Fibroblast of mammary gland (primary cell): ENCODE results near the gene CTSF.
"Not testable (repeated sequence)": the region's sequence is repeated elsewhere in the genome, so short reads cannot be mapped to it uniquely, and the experiment has no call there.

Experiments used
- DNase-seq: peaks from one replicate; pipeline ENCODE4 v3.0.0-alpha.2; 2010; ENCODE audit warnings: low read depth
- H3K4me3 ChIP-seq: 2 replicates; pipeline ENCODE4 v1.5.1; 2011; ENCODE audit warnings: low read depth, mild to moderate bottlenecking, low read length, moderate library complexity; ENCODE audit not compliant: control insufficient read depth
- TF ChIP-seq, protein P1 (sequence below): conservative IDR thresholded peaks from 2 replicates; pipeline ENCODE4 v1.5.1; 2011; ENCODE audit warnings: low read depth, low read length, inconsistent platforms; ENCODE audit not compliant: control insufficient read depth, insufficient read depth

Gene CTSF

DNA sequence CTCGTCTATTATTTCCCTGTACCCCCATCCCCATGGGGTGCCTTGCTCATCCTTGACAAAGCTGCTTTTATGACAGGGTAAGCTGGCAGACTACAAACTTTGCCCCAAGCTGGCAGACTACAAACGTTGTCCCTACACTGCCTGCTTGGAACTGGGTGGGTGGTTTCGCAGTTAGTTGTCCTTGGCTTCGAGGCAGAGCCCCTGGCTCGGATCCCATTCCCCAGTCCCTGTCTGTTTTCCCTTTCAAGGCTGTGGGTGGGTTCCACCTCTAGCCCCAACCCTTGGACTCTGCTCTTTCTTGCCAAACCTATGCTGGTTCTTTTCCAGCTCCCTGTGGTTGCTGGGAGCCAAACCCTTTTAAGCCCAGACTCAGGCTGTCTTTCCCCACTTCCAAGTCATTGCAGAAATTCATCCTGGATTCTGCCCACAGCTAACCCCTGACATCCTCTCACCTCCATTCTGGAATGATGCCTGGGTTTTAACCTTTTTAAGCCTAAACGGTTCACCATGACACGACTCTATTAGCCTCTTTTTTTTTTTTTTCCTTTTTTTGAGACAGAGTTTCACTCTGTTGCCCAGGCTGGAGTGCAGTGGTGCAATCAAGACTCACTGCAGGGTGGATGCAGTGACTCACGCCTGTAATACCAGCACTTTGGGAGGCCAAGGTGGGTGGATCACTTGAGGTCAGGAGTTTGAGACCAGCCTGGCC lies 38.9 kb upstream of the CTSF start:
- DNase-seq = peak; percentile 91
- H3K4me3 ChIP-seq = no peak overlapping the region
- TF ChIP-seq, protein P1, sequence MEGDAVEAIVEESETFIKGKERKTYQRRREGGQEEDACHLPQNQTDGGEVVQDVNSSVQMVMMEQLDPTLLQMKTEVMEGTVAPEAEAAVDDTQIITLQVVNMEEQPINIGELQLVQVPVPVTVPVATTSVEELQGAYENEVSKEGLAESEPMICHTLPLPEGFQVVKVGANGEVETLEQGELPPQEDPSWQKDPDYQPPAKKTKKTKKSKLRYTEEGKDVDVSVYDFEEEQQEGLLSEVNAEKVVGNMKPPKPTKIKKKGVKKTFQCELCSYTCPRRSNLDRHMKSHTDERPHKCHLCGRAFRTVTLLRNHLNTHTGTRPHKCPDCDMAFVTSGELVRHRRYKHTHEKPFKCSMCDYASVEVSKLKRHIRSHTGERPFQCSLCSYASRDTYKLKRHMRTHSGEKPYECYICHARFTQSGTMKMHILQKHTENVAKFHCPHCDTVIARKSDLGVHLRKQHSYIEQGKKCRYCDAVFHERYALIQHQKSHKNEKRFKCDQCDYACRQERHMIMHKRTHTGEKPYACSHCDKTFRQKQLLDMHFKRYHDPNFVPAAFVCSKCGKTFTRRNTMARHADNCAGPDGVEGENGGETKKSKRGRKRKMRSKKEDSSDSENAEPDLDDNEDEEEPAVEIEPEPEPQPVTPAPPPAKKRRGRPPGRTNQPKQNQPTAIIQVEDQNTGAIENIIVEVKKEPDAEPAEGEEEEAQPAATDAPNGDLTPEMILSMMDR = no peak

- H3K4me3 ChIP-seq, DNase-seq: not testable (repeated sequence)
Observed at GRCh38 chr11:66606608-66607007, 38.2 kb upstream of the CTSF start.

GRCh38 chr11:66604155-66604554 lies 35.7 kb upstream of the CTSF start:
- no peak overlapping the region for H3K4me3 ChIP-seq
- DNase-seq = no peak
- TF ChIP-seq, protein P1 = no peak

- TF ChIP-seq, protein P1 = no peak
- no peak for DNase-seq
- H3K4me3 ChIP-seq = no peak overlapping the region
Observed at GRCh38 chr11:66603072-66603471, 34.7 kb upstream of the CTSF start.

DNA sequence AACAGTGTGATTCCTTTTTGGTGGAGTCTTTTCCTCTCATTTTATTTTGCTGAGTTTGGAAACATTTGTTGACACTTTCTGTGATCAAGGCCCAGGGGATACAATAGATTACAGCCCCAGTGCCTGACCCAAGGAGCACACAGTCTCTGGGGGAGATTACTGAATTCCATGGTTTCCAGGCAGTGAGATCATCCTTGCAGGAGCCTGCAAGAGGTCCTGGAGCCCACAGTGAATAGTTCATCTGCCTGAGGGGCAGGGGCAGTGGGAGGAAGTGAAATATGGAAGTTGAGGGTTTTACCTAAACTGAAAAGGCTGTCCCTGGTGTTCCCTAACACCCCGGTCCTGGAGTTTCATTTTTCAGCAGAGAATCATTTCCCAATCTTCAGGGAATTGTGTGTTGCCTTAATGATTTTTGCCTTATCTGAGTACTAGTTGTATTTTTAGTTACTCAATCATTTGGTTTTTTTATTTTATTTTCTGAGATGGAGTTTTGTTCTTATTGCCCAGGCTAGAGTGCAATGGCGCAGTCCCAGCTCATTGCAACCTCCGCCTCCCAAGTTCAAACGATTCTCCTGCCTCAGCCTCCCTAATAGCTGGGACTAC lies 32.3 kb upstream of the CTSF start:
- TF ChIP-seq, protein P1 = no peak

GRCh38 chr11:66600219-66600618 lies 31.8 kb upstream of the CTSF start:
- DNase-seq = no peak
- TF ChIP-seq, protein P1 = no peak
- no peak overlapping the region for H3K4me3 ChIP-seq

More for the DNA sequence above, 32.3 kb upstream of the CTSF start:
- no peak overlapping the region for H3K4me3 ChIP-seq
- DNase-seq = peak; percentile 45

DNA sequence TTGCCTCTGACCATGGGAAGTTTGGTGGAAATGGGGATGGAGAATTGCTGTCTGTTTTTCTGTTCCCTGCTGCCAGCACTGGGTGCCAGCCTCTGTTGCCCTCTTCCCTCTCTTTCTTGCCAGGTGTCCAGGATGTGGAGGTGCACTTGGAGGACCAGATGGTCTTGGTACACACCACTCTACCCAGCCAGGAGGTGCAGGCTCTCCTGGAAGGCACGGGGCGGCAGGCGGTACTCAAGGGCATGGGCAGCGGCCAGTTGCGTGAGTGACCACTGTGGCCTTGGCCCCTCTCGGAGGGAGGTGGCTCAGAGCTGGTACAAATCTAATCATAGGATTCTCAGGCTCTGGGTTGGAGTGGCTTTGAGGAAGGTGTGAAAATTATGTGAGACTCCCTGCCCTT lies 30.6 kb upstream of the CTSF start:
- TF ChIP-seq, protein P1 = no peak
- H3K4me3 ChIP-seq = no peak overlapping the region

More for the DNA sequence above, 30.6 kb upstream of the CTSF start:
- no peak for DNase-seq
